GM19240 (cell line): ENCODE measurements around the gene TCF7L1.
"Not testable (repeated sequence)": the region's sequence is repeated elsewhere in the genome, so short reads cannot be mapped to it uniquely, and the experiment has no call there.

Source experiments
- DNase-seq: peaks from one replicate; pipeline ENCODE4 v3.0.0; 2011; ENCODE audit warnings: low spot score; ENCODE audit not compliant: insufficient read length

TCF7L1 gene

GRCh38 chr2:85183076-85183475 lies 49.9 kb downstream of the TCF7L1 start:
- no peak for DNase-seq

- no peak for DNase-seq
These were observed 50.3 kb downstream of the TCF7L1 start for GRCh38 chr2:85183479-85183878.

- no peak for DNase-seq
These were observed 51.0 kb downstream of the TCF7L1 start for GRCh38 chr2:85184231-85184630.

- DNase-seq = no peak
These were observed 51.8 kb downstream of the TCF7L1 start for GRCh38 chr2:85184990-85185389.

GRCh38 chr2:85185431-85185940 lies 52.3 kb downstream of the TCF7L1 start:
- no peak for DNase-seq

- no peak for DNase-seq
These were observed 53.9 kb downstream of the TCF7L1 start for GRCh38 chr2:85187069-85187468.

GRCh38 chr2:85188852-85189251 lies 55.7 kb downstream of the TCF7L1 start:
- no peak for DNase-seq

GRCh38 chr2:85189606-85190270 lies 56.5 kb downstream of the TCF7L1 start:
- no peak for DNase-seq

GRCh38 chr2:85191157-85191556 lies 58.0 kb downstream of the TCF7L1 start:
- DNase-seq = no peak

- DNase-seq = no peak
These were observed 61.7 kb downstream of the TCF7L1 start for GRCh38 chr2:85194780-85195480.

- no peak for DNase-seq
These were observed 62.8 kb downstream of the TCF7L1 start for GRCh38 chr2:85195956-85196355.

- DNase-seq = no peak
These were observed 66.5 kb downstream of the TCF7L1 start for GRCh38 chr2:85199698-85200097.

- no peak for DNase-seq
These were observed 76.7 kb downstream of the TCF7L1 start for GRCh38 chr2:85209887-85210286.

- DNase-seq = no peak
These were observed 77.3 kb downstream of the TCF7L1 start for GRCh38 chr2:85210511-85210910.

GRCh38 chr2:85211606-85212005 lies 78.4 kb downstream of the TCF7L1 start:
- DNase-seq = not testable (repeated sequence)

- no peak for DNase-seq
These were observed 79.6 kb downstream of the TCF7L1 start for GRCh38 chr2:85212841-85213240.

GRCh38 chr2:85213404-85213803 lies 80.2 kb downstream of the TCF7L1 start:
- no peak for DNase-seq

GRCh38 chr2:85213901-85214512 lies 80.8 kb downstream of the TCF7L1 start:
- no peak for DNase-seq

GRCh38 chr2:85215081-85215447 lies 81.9 kb downstream of the TCF7L1 start:
- DNase-seq = no peak

GRCh38 chr2:85215448-85216401 lies 82.5 kb downstream of the TCF7L1 start:
- no peak for DNase-seq

GRCh38 chr2:85216927-85217326 lies 83.7 kb downstream of the TCF7L1 start:
- DNase-seq = no peak
